Heart right ventricle (tissue), 16 donors: Measurements from ENCODE around the gene RAP1GAP2. TPM values are rescaled to one million over a fixed set of nuclear protein-coding genes. Genes with fewer than 3 reads are reported as not detected.

Experiments
- ATAC-seq, 8 donors: fragments of 200-7000 bp; cut with Tn5 transposase; one replicate each; pipeline ENCODE4 v1.9.1; 2020; ENCODE audit warnings: mild to moderate bottlenecking in 8 of 8, moderate library complexity in 8 of 8, moderate number of reproducible peaks in 1 of 8
- DNase-seq, 2 donors: peaks; one replicate each; pipeline ENCODE4 v3.0.0-alpha.2; 2020
- H3K27ac ChIP-seq, 10 donors: fragments of 200-600 bp; sonication (generic) in 2 of 10; one replicate each; pipeline versions ENCODE4 v1.5.0 to v1.8.0; 2020 to 2022; ENCODE audit warnings: mild to moderate bottlenecking in 3 of 10
- H3K27me3 ChIP-seq, 7 donors: fragments of 200-600 bp; one replicate each; pipeline ENCODE4 v1.8.0; 2021 to 2022; ENCODE audit warnings: mild to moderate bottlenecking in 2 of 7
- H3K36me3 ChIP-seq, 9 donors: fragments of 200-600 bp; sonication (generic) in 1 of 9; one replicate each; pipeline versions ENCODE4 v1.5.0 to v1.8.0; 2020 to 2022; ENCODE audit warnings: mild to moderate bottlenecking in 2 of 9
- H3K4me1 ChIP-seq, 9 donors: fragments of 200-600 bp; sonication (generic) in 1 of 9; one replicate each; pipeline versions ENCODE4 v1.5.0 to v1.8.0; 2020 to 2022; ENCODE audit warnings: mild to moderate bottlenecking in 4 of 9
- H3K4me3 ChIP-seq, 10 donors: fragments of 200-600 bp; sonication (generic) in 2 of 10; one replicate each; pipeline versions ENCODE4 v1.5.0 to v1.8.0; 2020 to 2022; ENCODE audit warnings: mild to moderate bottlenecking in 7 of 10, moderate library complexity in 2 of 10
- H3K9me3 ChIP-seq, 11 donors: fragments of 200-600 bp in 10 of 11; sonication (generic) in 2 of 11; one replicate each; pipeline versions ENCODE4 v1.5.0 to v1.8.0; 2013 to 2022; ENCODE audit warnings: mild to moderate bottlenecking in 2 of 11, control low read depth in 1 of 11, moderate library complexity in 1 of 11
- CTCF ChIP-seq, 9 donors: fragments of 200-600 bp; sonication (generic) in 2 of 9; IDR thresholded peaks; one replicate each; pipeline versions ENCODE4 v1.5.0 to v1.8.0; 2021 to 2022; ENCODE audit warnings: antibody characterized with exemption in 9 of 9, mild to moderate bottlenecking in 5 of 9, moderate library complexity in 1 of 9
- WGBS, 2 donors: extraction: QIAGEN DNeasy Blood & Tissue Kit; methylation state at CpG; one replicate each; pipeline ENCODE4 v1.1.7; 2013; ENCODE audit warnings: inconsistent platforms in 1 of 2; 5-methylcytosine and 5-hydroxymethylcytosine counted together
- intact Hi-C, 10 donors: fragments of 100-400 bp; cut with DNase I; formaldehyde crosslinking; loops; one replicate each; pipeline versions ENCODE4 v1.11.1 to v1.14.2; 2022
- polyA plus RNA-seq, 2 donors: library from polyadenylated mRNA; stranded (reverse); fragments of 200-250 nt; gene quantifications; one replicate each; pipeline ENCODE4 v1.2.3, GENCODE V29; 2013
- total RNA-seq, 10 donors: library from RNA; stranded (reverse); fragmentation: NEBNext Ultra II Directional in 3 of 10; extraction: Animal tissue kit (Norgen Biotek cat#: 25700) in 3 of 10; gene quantifications; one replicate each; pipeline versions ENCODE4 v1.2.1 to v1.2.4, GENCODE V29; 2021 to 2023
- donor health status: Arrhythmogenic right ventricular cardiomyopathy.
- donor health status: ischemic (EF 13 %, LVEDD 7.1; RV severe dilation, severe dysfunction).
- donor health status: healthy with polysubstance abuse.
- donor health status: DM: no; HTN: yes; CAD: no.
- donor health status: DM: no; HTN: no; CAD: no.
- donor health status: ischemic (EF 25% LVEDD 6.9; RV normal size, moderate dysfunction).
- donor health status: ischemic (EF 25% LVEDD 5.7; RV mildly dilated, moderate dysfunction).
- donor health status: healthy.
- donor health status: DM: yes; HTN: yes; CAD: no.
- donor health status: Ischemic cardiomyopathy.
- donor health status: ischemic (EF 35%, LVEDD 5.7; RV mildly dilated, moderate dysfunction).
- donor health status: nonischemic (EF 11% LVEDD 7.7; RV severe dilation, severe dysfunction).
- donor health status: DM: yes; HTN: yes; CAD: no.
- donor health status: PGD.
- donor health status: ischemic (EF 29% LVEDD 5.4; RV normal size, mild dysfunction).
- donor health status: nonischemic (EF 23%, LVEDD 6.1; RV moderate dilation, normal function).

RAP1GAP2 gene
- total and polyA plus RNA-seq, 12 donors = 9.5 to 51.3 (median 34.6) TPM

DNA sequence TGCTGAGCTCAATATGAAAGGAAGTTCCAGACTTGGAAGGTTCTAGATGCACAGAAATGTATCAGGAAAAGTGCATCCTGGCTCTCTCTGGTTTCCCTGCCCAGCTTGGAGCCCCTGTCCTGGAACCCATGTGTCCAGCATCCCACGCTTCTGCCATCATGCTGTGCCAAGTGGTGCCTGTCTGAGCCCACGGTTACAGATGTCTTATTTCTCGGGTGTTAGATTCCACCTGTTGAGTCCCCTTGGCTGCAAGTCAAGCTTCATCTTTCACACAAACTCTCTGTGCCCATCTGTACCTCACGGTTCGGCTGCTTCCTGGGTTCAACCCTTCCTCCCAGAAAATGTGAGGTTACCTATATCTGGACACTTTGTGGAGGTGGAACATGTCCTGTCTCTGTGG is 244.6 kb downstream of the RAP1GAP2 start:
- Histone ChIP-seq H3K36me3 (no peaks in the 10 kb centered on the region), H3K4me1 (peaks cover 0 to 7% (median 0%) of the 10 kb centered on the region in 9 donors), H3K9me3 (peaks cover 0 to 15% (median 4%) of the 10 kb centered on the region in 11 donors), H3K27ac (no peak overlapping the region), H3K27me3 (peaks cover 0 to 5% (median 0%) of the 10 kb centered on the region in 7 donors), H3K4me3 (no peak overlapping the region)
- TF ChIP-seq CTCF (IDR thresholded peaks at IDR 0.05) = no peak
- intact Hi-C loops = loop anchor here in 3 of 10 donors (10.0 kb wide), 1 partner anchor 604 kb away; no protein-coding TSS in a partner anchor
- WGBS, 2 donors = 56 to 66% methylated on average over 5 of the region's 5 CpGs
- ATAC-seq (no peak), DNase-seq (no peak)

- intact Hi-C loops = loop anchor here in 3 of 10 donors (10.0 kb wide), 1 partner anchor 601 kb away; no protein-coding TSS in a partner anchor
- WGBS, 2 donors = 61 to 63% methylated on average over 11 of the region's 11 CpGs
Observed at GRCh38 chr17:3043737-3044365, 247.6 kb downstream of the RAP1GAP2 start.

DNA sequence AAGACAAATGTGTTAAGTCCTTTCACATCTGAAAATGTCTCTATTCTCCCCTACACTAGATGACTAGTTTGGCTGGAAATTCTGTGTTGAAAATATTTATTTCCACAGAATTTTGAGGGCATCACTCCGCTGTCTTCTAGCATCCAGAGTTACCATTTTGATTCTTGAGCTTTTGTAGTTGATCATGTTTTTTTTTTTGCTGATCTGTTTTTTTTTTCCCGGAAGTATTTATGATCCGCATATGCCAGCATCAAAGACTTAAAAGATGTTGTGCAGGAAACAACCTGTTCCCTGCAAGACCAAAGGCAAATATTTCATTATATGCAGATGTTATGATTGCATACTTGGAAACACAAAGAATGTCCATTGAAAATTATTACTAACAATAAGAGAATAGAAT is 250.5 kb downstream of the RAP1GAP2 start:
- ATAC-seq = no peak
- 84% methylated on average over 3 of the region's 3 CpGs for WGBS, 2 donors
- intact Hi-C loops = loop anchor here in 3 of 10 donors (10.0 kb wide), 1 partner anchor 598 kb away; no protein-coding TSS in a partner anchor

More at GRCh38 chr17:3043737-3044365, 247.6 kb downstream of the RAP1GAP2 start:
- peaks cover 0 to 14% (median 0%) of the 10 kb centered on the region in 9 donors for H3K4me1 ChIP-seq
- ATAC-seq = no peak
- TF ChIP-seq CTCF (IDR thresholded peaks at IDR 0.05) = peak in 3 of 9 donors; percentile 10 to 29 (median 15)
- no peaks in the 10 kb centered on the region for H3K36me3 ChIP-seq
- H3K27ac ChIP-seq = no peak overlapping the region
- H3K27me3 ChIP-seq = peaks cover 0 to 5% (median 0%) of the 10 kb centered on the region in 7 donors
- no peak for DNase-seq
- peaks cover 0 to 15% (median 4%) of the 10 kb centered on the region in 11 donors for H3K9me3 ChIP-seq
- H3K4me3 ChIP-seq = no peak overlapping the region

More for the DNA sequence above, 250.5 kb downstream of the RAP1GAP2 start:
- Histone ChIP-seq H3K9me3 (peaks cover 0 to 15% (median 4%) of the 10 kb centered on the region in 11 donors), H3K27me3 (peaks cover 0 to under 1% (median 0%) of the 10 kb centered on the region in 7 donors), H3K4me1 (peaks cover 0 to 16% (median 0%) of the 10 kb centered on the region in 9 donors), H3K27ac (no peak overlapping the region), H3K4me3 (no peak overlapping the region), H3K36me3 (no peaks in the 10 kb centered on the region)
- no peak for TF ChIP-seq CTCF (IDR thresholded peaks at IDR 0.05)
- no peak for DNase-seq
